Vagina (tissue), 2 donors: ENCODE measurements around the gene RBFOX1.

ENCODE experiments used
- POLR2A ChIP-seq, 2 donors: fragments of 450-650 bp; IDR thresholded peaks; one replicate each; pipeline ENCODE4 v1.6.1; 2017; ENCODE audit warnings: antibody characterized with exemption in 2 of 2, mild to moderate bottlenecking in 2 of 2, moderate library complexity in 2 of 2
- POLR2AphosphoS5 ChIP-seq, 2 donors: sonication (generic); formaldehyde crosslinking; IDR thresholded peaks; one replicate each; pipeline ENCODE4 v1.9.0; 2017; ENCODE audit warnings: antibody characterized with exemption in 2 of 2, mild to moderate bottlenecking in 2 of 2, low read depth in 1 of 2; ENCODE audit not compliant: insufficient read depth in 1 of 2
- TF ChIP-seq, protein P1 (sequence below), 3 experiments: fragments of 450-650 bp in 2 of 3; fragments of 200-600 bp in 1 of 3; sonication (generic) in 1 of 3; IDR thresholded peaks; one replicate each; pipeline ENCODE4 v1.5.1; 2017 to 2019; ENCODE audit warnings: antibody characterized with exemption in 3 of 3, mild to moderate bottlenecking in 2 of 3, moderate library complexity in 2 of 3

DNA sequence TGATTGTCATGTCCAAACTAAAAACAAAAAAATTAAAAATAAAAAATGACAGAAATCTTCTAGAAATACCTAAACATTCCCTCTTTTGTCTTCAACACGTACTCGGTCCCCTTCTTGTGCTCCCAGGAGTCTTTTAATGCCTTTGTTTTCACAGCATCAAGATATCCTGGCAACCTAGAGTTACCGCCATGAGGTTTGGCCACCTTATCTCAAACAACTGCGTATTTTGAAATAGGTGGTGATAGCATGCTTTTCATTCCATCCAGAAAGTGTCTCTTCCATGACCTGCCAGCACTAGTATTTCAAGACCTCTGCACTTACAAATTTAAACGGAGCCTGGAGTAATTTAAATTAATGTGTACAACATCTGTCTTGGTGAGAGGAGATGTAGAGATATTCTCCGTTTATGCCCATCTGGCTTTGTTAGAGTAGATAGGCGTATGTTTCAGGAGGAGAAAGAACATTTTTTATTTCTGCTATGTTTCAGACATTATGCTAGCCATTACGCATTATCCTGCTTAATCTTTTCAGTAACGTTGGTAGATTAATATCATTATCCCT lies 42.0 kb downstream of the RBFOX1 start:
- TF ChIP-seq, protein P1, sequence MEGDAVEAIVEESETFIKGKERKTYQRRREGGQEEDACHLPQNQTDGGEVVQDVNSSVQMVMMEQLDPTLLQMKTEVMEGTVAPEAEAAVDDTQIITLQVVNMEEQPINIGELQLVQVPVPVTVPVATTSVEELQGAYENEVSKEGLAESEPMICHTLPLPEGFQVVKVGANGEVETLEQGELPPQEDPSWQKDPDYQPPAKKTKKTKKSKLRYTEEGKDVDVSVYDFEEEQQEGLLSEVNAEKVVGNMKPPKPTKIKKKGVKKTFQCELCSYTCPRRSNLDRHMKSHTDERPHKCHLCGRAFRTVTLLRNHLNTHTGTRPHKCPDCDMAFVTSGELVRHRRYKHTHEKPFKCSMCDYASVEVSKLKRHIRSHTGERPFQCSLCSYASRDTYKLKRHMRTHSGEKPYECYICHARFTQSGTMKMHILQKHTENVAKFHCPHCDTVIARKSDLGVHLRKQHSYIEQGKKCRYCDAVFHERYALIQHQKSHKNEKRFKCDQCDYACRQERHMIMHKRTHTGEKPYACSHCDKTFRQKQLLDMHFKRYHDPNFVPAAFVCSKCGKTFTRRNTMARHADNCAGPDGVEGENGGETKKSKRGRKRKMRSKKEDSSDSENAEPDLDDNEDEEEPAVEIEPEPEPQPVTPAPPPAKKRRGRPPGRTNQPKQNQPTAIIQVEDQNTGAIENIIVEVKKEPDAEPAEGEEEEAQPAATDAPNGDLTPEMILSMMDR (IDR thresholded peaks at IDR 0.05), result no peak
- TF ChIP-seq POLR2A (IDR thresholded peaks at IDR 0.05) (no peak), POLR2AphosphoS5 (IDR thresholded peaks at IDR 0.05; ENCODE audit: insufficient read depth in 1 of 2, low read depth in 1 of 2) (no peak)
